ENCODE data around the gene UNKL. TPM values are rescaled to one million over a fixed set of nuclear protein-coding genes. Genes with fewer than 3 reads are reported as not detected.

UNKL gene
- total RNA-seq, 2 donors from 2014 or later, result 63.0 to 64.8 TPM

Other genes starting within 250 kb of the UNKL start
- gene TPSG1, start 189.4 kb downstream of the UNKL start, total RNA-seq, result not detected
- gene TPSB2, start 184.5 kb downstream of the UNKL start, total RNA-seq, result not detected
- gene TPSAB1, start 174.0 kb downstream of the UNKL start, total RNA-seq, result not detected
- not detected for gene TPSD1, start 158.6 kb downstream of the UNKL start, total RNA-seq
- gene UBE2I, start 105.1 kb downstream of the UNKL start, total RNA-seq, result 100 to 1,000 TPM; 233 to 249 TPM
- 10 to 100 TPM; 11.8 to 20.0 TPM for gene BAIAP3, start 81.1 kb downstream of the UNKL start, total RNA-seq
- 10 to 100 TPM; 24.4 to 27.7 TPM for gene TSR3, start 62.8 kb downstream of the UNKL start, total RNA-seq
- 10 to 100 TPM; 39.2 to 48.0 TPM for gene GNPTG, start 62.8 kb downstream of the UNKL start, total RNA-seq
- gene UQCC4, start 6.0 kb upstream of the UNKL start, total RNA-seq, result 1 to 10 TPM; 7.0 to 8.8 TPM
- gene PERCC1, start 16.4 kb upstream of the UNKL start, total RNA-seq, result not detected
- 1 to 10 TPM; 1.3 to 3.6 TPM for gene CCDC154, start 29.9 kb upstream of the UNKL start, total RNA-seq
- 100 to 1,000 TPM in 1 of 2 donors, 10 to 100 TPM in 1; 93.9 to 113 TPM for gene CLCN7, start 60.3 kb upstream of the UNKL start, total RNA-seq
- gene PTX4, start 74.2 kb upstream of the UNKL start, total RNA-seq, result not detected
- gene TELO2, start 78.7 kb upstream of the UNKL start, total RNA-seq, result 10 to 100 TPM; 36.4 to 39.7 TPM
- 10 to 100 TPM; 22.2 to 23.4 TPM for gene TMEM204, start 119.0 kb upstream of the UNKL start, total RNA-seq
- 1 to 10 TPM; 5.5 to 7.9 TPM for gene IFT140, start 197.4 kb upstream of the UNKL start, total RNA-seq
- 10 to 100 TPM; 22.8 to 28.6 TPM for gene CRAMP1, start 197.7 kb upstream of the UNKL start, total RNA-seq